Mesothelial cell of epicardium (in vitro differentiated cells): ENCODE measurements around the gene EBF4. TPM values are rescaled to one million over a fixed set of nuclear protein-coding genes. Genes with fewer than 3 reads are reported as not detected.

Experiments used
- DNase-seq, 2 experiments: peaks; one replicate each; pipeline ENCODE4 v3.0.0; 2021; ENCODE audit warnings: low spot score in 2 of 2; ENCODE audit not compliant: unreplicated experiment in 2 of 2
- H3K27ac Mint-ChIP-seq: 2 replicates; pipeline ENCODE4 v1.8.0; 2021; ENCODE audit warnings: mixed read lengths
- H3K27me3 Mint-ChIP-seq: 2 replicates; pipeline ENCODE4 v1.8.0; 2021; ENCODE audit warnings: low read depth, mixed read lengths
- H3K36me3 Mint-ChIP-seq: 2 replicates; pipeline ENCODE4 v1.8.0; 2021; ENCODE audit warnings: mixed read lengths
- H3K4me1 Mint-ChIP-seq: 2 replicates; pipeline ENCODE4 v1.8.0; 2021; ENCODE audit warnings: mixed read lengths
- H3K4me3 Mint-ChIP-seq: 2 replicates; pipeline ENCODE4 v1.8.0; 2021; ENCODE audit warnings: mild to moderate bottlenecking, moderate library complexity, mixed read lengths
- H3K9me3 Mint-ChIP-seq: 2 replicates; pipeline ENCODE4 v1.8.0; 2021; ENCODE audit warnings: mixed read lengths
- total RNA-seq: library from RNA; stranded (reverse); gene quantifications from 3 replicates; pipeline ENCODE4 v1.2.1, GENCODE V29; 2021
- TF ChIP-seq, protein P1 (sequence below): fragments of 200-600 bp; sonication (generic); IDR thresholded peaks from one replicate; pipeline ENCODE4 v1.5.0; 2021; ENCODE audit warnings: antibody characterized with exemption; ENCODE audit not compliant: unreplicated experiment

EBF4 gene, protein sequence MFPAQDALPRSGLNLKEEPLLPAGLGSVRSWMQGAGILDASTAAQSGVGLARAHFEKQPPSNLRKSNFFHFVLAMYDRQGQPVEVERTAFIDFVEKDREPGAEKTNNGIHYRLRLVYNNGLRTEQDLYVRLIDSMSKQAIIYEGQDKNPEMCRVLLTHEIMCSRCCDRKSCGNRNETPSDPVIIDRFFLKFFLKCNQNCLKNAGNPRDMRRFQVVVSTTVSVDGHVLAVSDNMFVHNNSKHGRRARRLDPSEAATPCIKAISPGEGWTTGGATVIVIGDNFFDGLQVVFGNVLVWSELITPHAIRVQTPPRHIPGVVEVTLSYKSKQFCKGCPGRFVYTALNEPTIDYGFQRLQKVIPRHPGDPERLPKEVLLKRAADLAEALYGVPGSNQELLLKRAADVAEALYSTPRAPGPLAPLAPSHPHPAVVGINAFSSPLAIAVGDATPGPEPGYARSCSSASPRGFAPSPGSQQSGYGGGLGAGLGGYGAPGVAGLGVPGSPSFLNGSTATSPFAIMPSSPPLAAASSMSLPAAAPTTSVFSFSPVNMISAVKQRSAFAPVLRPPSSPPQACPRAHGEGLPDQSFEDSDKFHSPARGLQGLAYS
- 65.5 to 78.8 TPM (median 66.4 TPM) in 3 replicates for total RNA-seq

DNA sequence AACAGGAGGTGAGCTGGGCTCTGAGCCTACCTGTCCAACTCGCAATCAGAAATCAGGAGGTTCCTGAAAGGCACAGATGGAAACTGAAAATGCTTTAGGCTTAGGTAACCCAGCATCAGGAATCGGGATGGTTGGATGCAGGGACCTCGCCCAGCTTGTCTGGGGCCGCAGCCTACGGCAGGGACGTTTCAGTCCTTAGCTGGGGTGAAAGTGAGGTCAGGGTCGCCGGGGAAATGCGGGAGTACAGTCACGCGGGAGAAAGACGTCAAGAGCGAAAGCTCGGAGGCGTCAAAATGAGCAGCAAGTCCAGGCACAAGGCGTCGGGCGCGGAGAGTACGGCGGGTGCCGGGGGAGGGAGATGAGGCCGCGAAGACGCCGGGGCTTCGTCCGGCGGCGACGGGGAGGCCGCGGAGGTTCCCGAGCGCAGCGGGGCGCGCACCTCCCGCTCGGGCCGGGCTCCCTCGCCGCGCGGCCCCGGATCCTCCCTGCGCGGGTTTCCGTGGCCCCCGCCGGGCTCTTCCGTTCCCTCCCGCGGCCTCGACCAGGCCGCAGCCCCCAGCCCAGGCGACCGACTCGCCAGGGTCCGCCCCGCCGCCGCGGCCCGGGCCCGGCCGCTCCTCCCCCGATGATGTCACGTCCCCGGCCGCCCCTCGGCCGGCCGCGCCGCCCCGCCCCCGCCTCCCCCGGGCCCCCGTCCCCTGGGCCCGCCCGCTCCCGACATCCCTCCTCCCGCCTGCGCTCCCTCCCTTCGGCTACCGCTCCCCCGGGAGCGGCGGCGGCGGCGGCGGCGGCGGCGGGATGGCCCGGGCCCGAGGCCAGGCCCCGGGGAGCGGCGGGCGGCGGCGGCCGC, at the start of gene EBF4:
Gene EBF4, plus strand, starts transcription at position 745 of the 850 bp plus-strand sequence. CDS start 866 bp downstream, outside the sequence.
- H3K27ac Mint-ChIP-seq: peak within 1 kb of the TSS; percentile 97
- peaks cover 7% of the 10 kb centered on the region for H3K36me3 Mint-ChIP-seq
- H3K4me3 Mint-ChIP-seq: peak within 1 kb of the TSS; percentile 94
- no peaks in the 10 kb centered on the region for H3K9me3 Mint-ChIP-seq
- TF ChIP-seq, protein P1, sequence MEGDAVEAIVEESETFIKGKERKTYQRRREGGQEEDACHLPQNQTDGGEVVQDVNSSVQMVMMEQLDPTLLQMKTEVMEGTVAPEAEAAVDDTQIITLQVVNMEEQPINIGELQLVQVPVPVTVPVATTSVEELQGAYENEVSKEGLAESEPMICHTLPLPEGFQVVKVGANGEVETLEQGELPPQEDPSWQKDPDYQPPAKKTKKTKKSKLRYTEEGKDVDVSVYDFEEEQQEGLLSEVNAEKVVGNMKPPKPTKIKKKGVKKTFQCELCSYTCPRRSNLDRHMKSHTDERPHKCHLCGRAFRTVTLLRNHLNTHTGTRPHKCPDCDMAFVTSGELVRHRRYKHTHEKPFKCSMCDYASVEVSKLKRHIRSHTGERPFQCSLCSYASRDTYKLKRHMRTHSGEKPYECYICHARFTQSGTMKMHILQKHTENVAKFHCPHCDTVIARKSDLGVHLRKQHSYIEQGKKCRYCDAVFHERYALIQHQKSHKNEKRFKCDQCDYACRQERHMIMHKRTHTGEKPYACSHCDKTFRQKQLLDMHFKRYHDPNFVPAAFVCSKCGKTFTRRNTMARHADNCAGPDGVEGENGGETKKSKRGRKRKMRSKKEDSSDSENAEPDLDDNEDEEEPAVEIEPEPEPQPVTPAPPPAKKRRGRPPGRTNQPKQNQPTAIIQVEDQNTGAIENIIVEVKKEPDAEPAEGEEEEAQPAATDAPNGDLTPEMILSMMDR: no peak
- peaks cover 28% of the 10 kb centered on the region for H3K4me1 Mint-ChIP-seq
- DNase-seq: peak in 1 of 2 experiments; percentile 44
- H3K27me3 Mint-ChIP-seq: peaks cover 79% of the 10 kb centered on the region

DNA sequence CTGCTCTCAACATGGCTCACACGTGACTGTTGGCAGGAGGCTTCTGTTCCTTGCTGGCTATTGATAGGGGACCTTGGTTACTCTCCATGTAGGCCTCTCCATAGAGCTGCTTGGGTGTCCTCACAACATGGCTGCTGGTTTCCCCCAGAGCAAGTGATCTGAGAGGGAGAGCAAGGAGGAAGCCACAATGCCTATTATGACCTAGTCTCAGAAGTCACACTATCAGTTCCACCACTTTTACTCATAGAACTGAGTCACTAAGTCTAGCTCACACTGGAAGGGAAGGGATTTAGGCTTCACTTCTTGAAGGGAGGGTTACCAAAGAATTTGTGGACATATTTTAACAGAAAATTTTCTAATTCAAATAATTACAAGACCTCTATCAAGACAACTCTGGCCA, 48.9 kb upstream of the EBF4 start:
- H3K4me1 Mint-ChIP-seq: no peaks in the 10 kb centered on the region
- H3K27me3 Mint-ChIP-seq: peaks cover 2% of the 10 kb centered on the region
- TF ChIP-seq, protein P1: no peak
- no peak overlapping the region for H3K4me3 Mint-ChIP-seq
- H3K9me3 Mint-ChIP-seq: peaks cover 3% of the 10 kb centered on the region
- H3K27ac Mint-ChIP-seq: no peak overlapping the region
- DNase-seq: no peak
- peaks cover 1% of the 10 kb centered on the region for H3K36me3 Mint-ChIP-seq

DNA sequence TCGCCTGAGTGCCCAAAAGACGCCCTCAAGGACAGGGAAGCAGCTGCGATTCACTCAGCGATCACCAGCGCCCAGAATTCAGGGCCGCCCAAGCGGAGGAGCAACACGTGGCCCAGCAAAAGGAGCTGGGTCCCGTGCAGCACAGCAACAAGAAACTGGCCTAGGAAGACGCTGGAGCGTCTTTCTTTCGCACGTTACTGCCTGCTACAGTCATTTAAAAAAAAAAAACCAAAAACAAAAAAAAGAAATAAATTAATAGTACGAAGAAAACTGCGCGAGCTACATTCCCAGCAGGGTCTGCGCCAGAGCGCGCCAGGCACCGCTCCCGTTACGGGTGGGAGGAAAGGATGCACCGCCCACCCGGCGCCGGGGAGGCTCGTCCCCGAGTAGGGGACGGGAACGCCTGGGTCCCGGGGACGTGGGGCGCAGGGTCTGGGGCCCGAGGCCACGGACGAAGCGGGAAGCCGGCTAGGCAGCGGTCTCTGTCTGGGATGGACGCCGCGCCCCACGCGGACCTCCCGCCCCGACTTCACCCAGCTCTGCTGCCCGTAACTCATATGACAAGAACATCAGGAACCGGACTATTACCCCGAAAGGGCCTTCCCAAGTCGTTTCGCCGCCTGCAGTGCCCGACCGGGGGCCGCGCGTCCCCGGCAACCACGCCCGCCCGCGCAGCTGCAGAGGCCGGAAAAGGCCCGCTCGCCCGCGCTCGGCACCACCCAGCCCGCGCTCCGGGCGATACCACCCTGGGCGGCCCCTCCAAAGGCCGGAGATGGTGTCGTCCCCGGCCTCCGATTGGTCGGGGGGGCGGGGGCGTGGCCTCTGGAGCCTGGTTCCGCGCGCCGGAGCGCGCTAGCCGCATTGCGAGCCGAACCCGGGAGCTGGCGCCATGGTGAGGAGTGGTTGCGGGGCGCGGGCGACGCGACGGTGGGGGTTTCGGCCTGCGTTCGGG, 40.5 kb upstream of the EBF4 start, which contains the start of gene NOP56:
Gene NOP56, plus strand, starts transcription at position 861 of the 952 bp plus-strand sequence. Its CDS starts 29 bp downstream, at position 890.
- peak; percentile 86 to 97 for DNase-seq
- H3K4me3 Mint-ChIP-seq: peak within 1 kb of the TSS; percentile 88
- H3K27ac Mint-ChIP-seq: peak within 1 kb of the TSS; percentile 96
- TF ChIP-seq, protein P1: no peak
- no peaks in the 10 kb centered on the region for H3K9me3 Mint-ChIP-seq
- H3K27me3 Mint-ChIP-seq: no peaks in the 10 kb centered on the region
- peaks cover 18% of the 10 kb centered on the region for H3K4me1 Mint-ChIP-seq
- peaks cover 18% of the 10 kb centered on the region for H3K36me3 Mint-ChIP-seq

DNA sequence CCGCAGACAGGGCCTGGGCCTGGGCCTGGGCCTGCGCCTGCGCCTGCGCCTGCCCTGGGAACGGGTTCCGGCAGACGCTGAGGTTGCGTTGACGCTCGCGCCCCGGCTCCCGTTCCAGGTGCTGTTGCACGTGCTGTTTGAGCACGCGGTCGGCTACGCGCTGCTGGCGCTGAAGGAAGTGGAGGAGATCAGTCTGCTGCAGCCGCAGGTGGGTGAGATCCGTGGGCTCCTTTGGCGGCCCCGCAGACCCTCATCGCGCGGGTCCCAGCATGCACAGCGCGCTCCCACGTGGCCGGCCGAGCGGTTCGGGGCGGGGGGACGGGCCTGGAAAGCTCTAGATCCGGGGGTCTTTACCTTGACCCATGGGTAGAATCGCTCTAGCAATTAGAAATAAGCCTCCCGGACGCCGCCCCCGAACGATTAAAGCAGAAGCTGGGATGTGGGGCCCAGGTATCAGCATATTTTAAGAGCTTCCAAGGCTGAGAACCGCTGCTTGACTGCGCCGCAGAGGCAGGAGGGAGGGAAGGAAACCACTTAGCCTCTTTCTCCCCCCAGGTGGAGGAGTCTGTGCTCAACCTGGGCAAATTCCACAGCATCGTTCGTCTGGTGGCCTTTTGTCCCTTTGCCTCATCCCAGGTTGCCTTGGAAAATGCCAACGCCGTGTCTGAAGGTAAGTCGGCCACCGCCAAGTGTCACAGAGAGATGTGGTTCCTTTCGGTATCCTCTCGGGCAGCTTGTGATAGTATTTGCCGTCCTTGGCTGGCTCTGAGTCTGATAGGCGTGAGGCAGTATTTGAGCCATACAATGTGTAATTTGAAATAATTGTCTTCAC, 39.6 kb upstream of the EBF4 start:
- Mint-ChIP-seq H3K36me3 (peaks cover 27% of the 10 kb centered on the region), H3K27me3 (no peaks in the 10 kb centered on the region), H3K4me3 (peak overlapping the region; percentile 87), H3K9me3 (no peaks in the 10 kb centered on the region), H3K27ac (peak overlapping the region; percentile 95), H3K4me1 (peaks cover 18% of the 10 kb centered on the region)
- TF ChIP-seq, protein P1: no peak
- DNase-seq: no peak
